Pons (tissue), 1 donor: ENCODE measurements around the gene LRRC61.

ENCODE experiments used
- DNase-seq: peaks from one replicate; pipeline ENCODE4 v3.0.0-alpha.2; 2016; ENCODE audit warnings: low spot score

Gene LRRC61

GRCh38 chr7:150371131-150371995, 48.2 kb downstream of the LRRC61 start:
- DNase-seq, result no peak

- no peak for DNase-seq
Observed at GRCh38 chr7:150371996-150372270, 48.8 kb downstream of the LRRC61 start.

GRCh38 chr7:150372271-150373048, 49.3 kb downstream of the LRRC61 start:
- DNase-seq, result no peak

- no peak for DNase-seq
Observed at GRCh38 chr7:150373049-150373801, 50.1 kb downstream of the LRRC61 start.

- no peak for DNase-seq
Observed at GRCh38 chr7:150374026-150374425, 50.9 kb downstream of the LRRC61 start.

- DNase-seq, result no peak
Observed at GRCh38 chr7:150374472-150374871, 51.3 kb downstream of the LRRC61 start.

GRCh38 chr7:150375662-150376521, 52.7 kb downstream of the LRRC61 start:
- DNase-seq, result no peak

- no peak for DNase-seq
Observed at GRCh38 chr7:150376560-150376959, 53.4 kb downstream of the LRRC61 start.

- no peak for DNase-seq
Observed at GRCh38 chr7:150377196-150377595, 54.0 kb downstream of the LRRC61 start.

- DNase-seq, result no peak
Observed at GRCh38 chr7:150377635-150378034, 54.5 kb downstream of the LRRC61 start.

GRCh38 chr7:150378115-150378852, 55.1 kb downstream of the LRRC61 start:
- peak; percentile 69 for DNase-seq

GRCh38 chr7:150378853-150379440, 55.8 kb downstream of the LRRC61 start, which contains the start of gene ZNF775:
ZNF775 (plus strand) TSS chr7:150379330; CDS start chr7:150388471, 9,141 bp downstream.
- peak; percentile 97 for DNase-seq

GRCh38 chr7:150379441-150380379, 56.6 kb downstream of the LRRC61 start:
- peak; percentile 43 for DNase-seq

GRCh38 chr7:150380463-150380862, 57.3 kb downstream of the LRRC61 start:
- no peak for DNase-seq

- no peak for DNase-seq
Observed at GRCh38 chr7:150381096-150381495, 57.9 kb downstream of the LRRC61 start.

GRCh38 chr7:150381785-150382122, 58.6 kb downstream of the LRRC61 start:
- no peak for DNase-seq

- peak; percentile 84 for DNase-seq
Observed at GRCh38 chr7:150382123-150382843, 59.1 kb downstream of the LRRC61 start.

- no peak for DNase-seq
Observed at GRCh38 chr7:150382844-150383225, 59.7 kb downstream of the LRRC61 start.
